GM21515 (cell line): Measurements from ENCODE around the gene IGFL2.
"Not testable (repeated sequence)": the region's sequence is repeated elsewhere in the genome, so short reads cannot be mapped to it uniquely, and the experiment has no call there.

ENCODE experiments used
- ATAC-seq: cut with Tn5 transposase; IDR thresholded peaks from one replicate; pipeline ENCODE4 v1.9.1; 2021; ENCODE audit not compliant: unreplicated experiment

The IGFL2 gene

GRCh38 chr19:46186717-46187101, 38.7 kb downstream of the IGFL2 start:
- ATAC-seq, result no peak

GRCh38 chr19:46189971-46190888, 42.2 kb downstream of the IGFL2 start:
- ATAC-seq, result no peak

GRCh38 chr19:46191356-46191755, 43.3 kb downstream of the IGFL2 start:
- ATAC-seq, result no peak

GRCh38 chr19:46191972-46192371, 43.9 kb downstream of the IGFL2 start:
- ATAC-seq, result no peak

GRCh38 chr19:46192626-46192991, 44.6 kb downstream of the IGFL2 start:
- not testable (repeated sequence) for ATAC-seq

- no peak for ATAC-seq
Measured at GRCh38 chr19:46192992-46193650, 45.1 kb downstream of the IGFL2 start.

GRCh38 chr19:46193678-46194077, 45.6 kb downstream of the IGFL2 start:
- no peak for ATAC-seq

GRCh38 chr19:46195104-46195503, 47.1 kb downstream of the IGFL2 start:
- ATAC-seq, result no peak

GRCh38 chr19:46195919-46196318, 47.9 kb downstream of the IGFL2 start:
- not testable (repeated sequence) for ATAC-seq

GRCh38 chr19:46196410-46197124, 48.5 kb downstream of the IGFL2 start:
- ATAC-seq, result no peak

GRCh38 chr19:46197314-46198070, 49.5 kb downstream of the IGFL2 start:
- no peak for ATAC-seq

- no peak for ATAC-seq
Measured at GRCh38 chr19:46198756-46199155, 50.7 kb downstream of the IGFL2 start.

GRCh38 chr19:46201454-46202310, 53.6 kb downstream of the IGFL2 start:
- no peak for ATAC-seq

GRCh38 chr19:46202426-46202825, 54.4 kb downstream of the IGFL2 start:
- no peak for ATAC-seq

- no peak for ATAC-seq
Measured at GRCh38 chr19:46202872-46203860, 55.1 kb downstream of the IGFL2 start.

GRCh38 chr19:46204008-46204407, 56.0 kb downstream of the IGFL2 start:
- no peak for ATAC-seq

GRCh38 chr19:46205183-46205984, 57.3 kb downstream of the IGFL2 start:
- ATAC-seq, result no peak

GRCh38 chr19:46206176-46206575, 58.1 kb downstream of the IGFL2 start:
- ATAC-seq, result no peak
